Breast epithelium (tissue), 4 donors: ENCODE results near the gene RELCH. TPM values are rescaled to one million over a fixed set of nuclear protein-coding genes. Genes with fewer than 3 reads are reported as not detected.
A peak's percentile ranks its signal among the peaks of the same experiment; 100 is the strongest.

ENCODE experiments used
- DNase-seq, 2 donors: peaks; one replicate each; pipeline ENCODE4 v3.0.0-alpha.2; 2019; ENCODE audit warnings: low spot score in 2 of 2
- H3K27ac ChIP-seq, 2 donors: fragments of 200-600 bp; sonication (generic) in 1 of 2; one replicate each; pipeline ENCODE4 v1.5.1; 2016 to 2019; ENCODE audit warnings: mild to moderate bottlenecking in 1 of 2
- H3K27me3 ChIP-seq, 2 donors: fragments of 200-600 bp; sonication (generic) in 1 of 2; one replicate each; pipeline versions ENCODE4 v1.5.1 to v1.6.0; 2017 to 2019; ENCODE audit warnings: control low read depth in 1 of 2, mild to moderate bottlenecking in 1 of 2
- H3K36me3 ChIP-seq: fragments of 200-600 bp; one replicate; pipeline ENCODE4 v1.5.1; 2019
- H3K4me1 ChIP-seq, 2 donors: fragments of 200-600 bp; sonication (generic); one replicate each; pipeline ENCODE4 v1.5.1; 2016 to 2019; ENCODE audit warnings: control low read depth in 1 of 2
- H3K4me3 ChIP-seq, 3 donors: fragments of 200-600 bp; sonication (generic); 1 replicate in 2 of 3; 2 replicates in 1 of 3; pipeline ENCODE4 v1.5.1; 2016 to 2019; ENCODE audit warnings: mild to moderate bottlenecking in 3 of 3, moderate library complexity in 2 of 3
- H3K9me3 ChIP-seq, 2 donors: fragments of 200-600 bp; sonication (generic) in 1 of 2; one replicate each; pipeline ENCODE4 v1.5.1; 2016 to 2019; ENCODE audit warnings: control low read depth in 1 of 2
- POLR2A ChIP-seq: fragments of 450-650 bp; IDR thresholded peaks from one replicate; pipeline ENCODE4 v1.6.1; 2016; ENCODE audit warnings: antibody characterized with exemption, mild to moderate bottlenecking, moderate library complexity
- POLR2AphosphoS5 ChIP-seq, 3 donors: sonication (generic); formaldehyde crosslinking; IDR thresholded peaks; one replicate each; pipeline ENCODE4 v1.6.1; 2017; ENCODE audit warnings: antibody characterized with exemption in 3 of 3
- intact Hi-C: fragments of 100-400 bp; cut with DNase I; formaldehyde crosslinking; loops from one replicate; pipeline ENCODE4 v1.15.1; 2023; ENCODE audit warnings: low total_unique reads
- total RNA-seq, 3 donors: library from RNA; depleted of rRNA; stranded (reverse); fragments of >200 nt; gene quantifications; one replicate each; pipeline ENCODE4 v1.1.0, GENCODE V29; 2016
- TF ChIP-seq, protein P1 (sequence below), 3 donors: fragments of 450-650 bp; IDR thresholded peaks; one replicate each; pipeline ENCODE4 v1.5.1; 2016 to 2017; ENCODE audit warnings: antibody characterized with exemption in 3 of 3, mild to moderate bottlenecking in 3 of 3, moderate library complexity in 3 of 3

Gene RELCH
- total RNA-seq, 3 donors from 2014 or later = 33.0 to 69.4 (median 45.9) TPM

DNA sequence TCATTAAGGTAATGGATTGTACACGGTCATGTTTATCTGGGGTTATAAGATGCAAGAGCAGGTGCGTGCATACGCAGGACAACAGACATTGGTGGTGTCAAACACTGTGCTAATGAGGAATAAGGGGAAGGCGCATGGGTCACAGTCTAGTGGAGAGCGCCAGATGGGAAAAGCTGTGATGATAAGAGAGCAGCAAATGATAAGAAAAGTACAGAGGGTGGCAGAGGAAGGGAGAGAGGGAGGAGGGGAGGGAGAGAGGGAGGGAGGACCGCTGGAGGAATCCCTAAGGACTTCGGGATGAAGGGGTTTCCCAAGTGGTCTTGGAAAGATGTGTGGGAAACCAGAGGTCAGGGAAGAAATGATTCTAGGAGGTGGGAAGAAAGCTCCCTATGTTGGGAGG, 140.9 kb downstream of the RELCH start:
- no peak overlapping the region for H3K27ac ChIP-seq
- DNase-seq = no peak
- H3K27me3 ChIP-seq = peaks cover 2 to 20% of the 10 kb centered on the region in 2 donors
- H3K4me1 ChIP-seq = peaks cover 0 to 4% of the 10 kb centered on the region in 2 donors
- H3K9me3 ChIP-seq = no peaks in the 10 kb centered on the region
- intact Hi-C loops = no loop called here
- no peaks in the 10 kb centered on the region for H3K36me3 ChIP-seq
- no peak overlapping the region for H3K4me3 ChIP-seq
- TF ChIP-seq, protein P1, sequence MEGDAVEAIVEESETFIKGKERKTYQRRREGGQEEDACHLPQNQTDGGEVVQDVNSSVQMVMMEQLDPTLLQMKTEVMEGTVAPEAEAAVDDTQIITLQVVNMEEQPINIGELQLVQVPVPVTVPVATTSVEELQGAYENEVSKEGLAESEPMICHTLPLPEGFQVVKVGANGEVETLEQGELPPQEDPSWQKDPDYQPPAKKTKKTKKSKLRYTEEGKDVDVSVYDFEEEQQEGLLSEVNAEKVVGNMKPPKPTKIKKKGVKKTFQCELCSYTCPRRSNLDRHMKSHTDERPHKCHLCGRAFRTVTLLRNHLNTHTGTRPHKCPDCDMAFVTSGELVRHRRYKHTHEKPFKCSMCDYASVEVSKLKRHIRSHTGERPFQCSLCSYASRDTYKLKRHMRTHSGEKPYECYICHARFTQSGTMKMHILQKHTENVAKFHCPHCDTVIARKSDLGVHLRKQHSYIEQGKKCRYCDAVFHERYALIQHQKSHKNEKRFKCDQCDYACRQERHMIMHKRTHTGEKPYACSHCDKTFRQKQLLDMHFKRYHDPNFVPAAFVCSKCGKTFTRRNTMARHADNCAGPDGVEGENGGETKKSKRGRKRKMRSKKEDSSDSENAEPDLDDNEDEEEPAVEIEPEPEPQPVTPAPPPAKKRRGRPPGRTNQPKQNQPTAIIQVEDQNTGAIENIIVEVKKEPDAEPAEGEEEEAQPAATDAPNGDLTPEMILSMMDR (IDR thresholded peaks at IDR 0.05) = no peak
- TF ChIP-seq POLR2A (no peak), POLR2AphosphoS5 (IDR thresholded peaks at IDR 0.05) (no peak)

- DNase-seq = no peak
- TF ChIP-seq, protein P1 (IDR thresholded peaks at IDR 0.05) = no peak
- TF ChIP-seq POLR2AphosphoS5 (IDR thresholded peaks at IDR 0.05) = no peak
- no peak for TF ChIP-seq POLR2A
- H3K36me3 ChIP-seq = no peaks in the 10 kb centered on the region
- H3K9me3 ChIP-seq = no peaks in the 10 kb centered on the region
- intact Hi-C loops = no loop called here
- peak overlapping the region; percentile 25 to 30 for H3K27ac ChIP-seq
- no peak overlapping the region for H3K4me3 ChIP-seq
- peaks cover 0 to 4% of the 10 kb centered on the region in 2 donors for H3K4me1 ChIP-seq
- H3K27me3 ChIP-seq = peaks cover 2 to 20% of the 10 kb centered on the region in 2 donors
These were observed 141.8 kb downstream of the RELCH start for GRCh38 chr18:62328586-62329525.

- Histone ChIP-seq H3K4me3 (no peak overlapping the region), H3K9me3 (no peaks in the 10 kb centered on the region), H3K4me1 (peaks cover 0 to 4% of the 10 kb centered on the region in 2 donors), H3K27ac (peak overlapping the region in 1 of 2 donors; percentile 25), H3K36me3 (no peaks in the 10 kb centered on the region), H3K27me3 (peaks cover under 1 to 20% of the 10 kb centered on the region in 2 donors)
- peak in 1 of 2 donors; percentile 30 for DNase-seq
- TF ChIP-seq, protein P1 (IDR thresholded peaks at IDR 0.05) = no peak
- no peak for TF ChIP-seq POLR2AphosphoS5 (IDR thresholded peaks at IDR 0.05)
- no peak for TF ChIP-seq POLR2A
- intact Hi-C loops = no loop called here
These were observed 142.8 kb downstream of the RELCH start for GRCh38 chr18:62329691-62330454.

DNA sequence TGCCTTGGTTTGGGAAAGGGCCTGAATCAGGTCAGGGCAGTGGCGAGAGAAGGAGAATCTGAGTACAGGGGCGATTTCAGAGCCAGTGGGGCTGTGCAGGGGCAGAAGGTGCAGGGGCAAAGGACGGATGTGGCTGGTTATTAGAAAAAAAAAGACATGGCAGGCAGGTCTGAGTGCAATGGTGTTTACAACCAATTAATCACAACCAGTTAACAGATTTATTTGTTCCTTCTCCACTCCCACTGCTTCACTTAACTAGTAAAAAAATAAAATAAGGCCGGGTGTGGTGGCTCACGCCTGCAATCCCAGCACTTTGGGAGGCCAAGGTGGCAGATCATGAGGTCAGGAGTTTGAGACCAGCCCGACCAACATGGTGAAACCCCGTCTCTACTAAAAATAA, 143.6 kb downstream of the RELCH start:
- DNase-seq = no peak
- Histone ChIP-seq H3K4me3 (no peak overlapping the region), H3K9me3 (no peaks in the 10 kb centered on the region), H3K36me3 (no peaks in the 10 kb centered on the region), H3K4me1 (peaks cover 0 to 4% of the 10 kb centered on the region in 2 donors), H3K27me3 (peaks cover 0 to 20% of the 10 kb centered on the region in 2 donors), H3K27ac (no peak overlapping the region)
- intact Hi-C loops = no loop called here
- TF ChIP-seq POLR2AphosphoS5 (IDR thresholded peaks at IDR 0.05) (no peak), POLR2A (no peak)
- TF ChIP-seq, protein P1 (IDR thresholded peaks at IDR 0.05) = no peak
